ENCODE measurements around the gene AEN.
"Not testable (repeated sequence)": the region's sequence is repeated elsewhere in the genome, so short reads cannot be mapped to it uniquely, and the experiment has no call there.

The AEN gene

DNA sequence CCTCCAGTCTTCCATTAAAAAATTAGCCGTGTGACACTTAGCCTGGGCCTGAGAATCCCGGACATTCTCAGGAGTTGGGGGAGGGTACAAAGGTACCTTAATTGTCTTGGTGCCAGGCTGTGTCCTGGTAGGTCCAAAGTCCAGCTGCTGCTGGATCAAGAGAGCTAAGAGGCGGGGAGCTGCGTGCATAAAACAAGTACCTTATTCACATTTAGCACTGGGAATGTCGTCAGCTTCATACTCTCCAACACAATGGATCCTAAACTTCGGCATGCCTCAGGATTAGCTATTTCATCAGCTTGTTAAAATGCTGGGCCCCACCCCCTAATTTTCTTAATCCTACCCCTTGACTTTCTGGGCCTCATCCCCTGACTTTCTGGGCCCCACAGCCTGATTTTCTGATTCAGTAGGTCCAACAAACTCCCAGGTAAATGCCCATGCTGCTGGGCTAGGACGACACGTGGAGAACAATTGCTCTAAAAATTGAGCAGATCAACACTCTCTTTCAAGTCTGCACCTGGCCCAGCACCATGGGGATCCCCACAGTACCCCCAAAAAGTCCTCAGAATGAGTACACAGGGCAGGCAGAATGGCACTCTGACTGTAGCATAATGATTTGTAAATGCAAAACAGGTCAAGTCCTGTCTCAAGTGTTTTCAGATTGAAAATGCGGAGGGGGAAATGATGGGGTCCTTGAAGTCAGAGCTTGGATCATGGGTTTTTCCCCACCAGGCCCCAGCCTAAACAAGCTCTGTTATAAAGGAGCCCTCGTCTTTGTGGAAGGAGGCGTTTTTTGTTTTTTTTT is 5.6 kb upstream of the AEN start:
- no peak for DNase-seq

DNA sequence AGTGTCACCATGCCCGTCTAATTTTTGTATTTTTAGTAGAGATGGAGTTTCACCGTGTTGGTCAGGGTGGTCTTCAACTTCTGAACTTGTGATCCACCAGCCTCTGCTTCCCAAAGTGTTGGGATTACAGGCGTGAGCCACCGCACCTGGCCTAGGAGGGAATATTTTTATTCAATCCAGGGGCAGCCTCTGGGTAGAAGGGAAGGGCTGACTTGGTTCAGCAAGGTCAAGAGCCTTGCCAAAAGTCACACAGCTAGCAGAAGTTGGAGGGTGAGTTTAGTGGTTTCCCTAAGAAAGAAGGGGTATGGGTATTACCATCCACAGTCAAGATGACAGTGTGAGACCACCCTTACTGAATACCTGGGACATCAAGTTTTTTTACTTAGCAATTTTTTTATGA is 4.9 kb upstream of the AEN start:
- no peak for DNase-seq

DNA sequence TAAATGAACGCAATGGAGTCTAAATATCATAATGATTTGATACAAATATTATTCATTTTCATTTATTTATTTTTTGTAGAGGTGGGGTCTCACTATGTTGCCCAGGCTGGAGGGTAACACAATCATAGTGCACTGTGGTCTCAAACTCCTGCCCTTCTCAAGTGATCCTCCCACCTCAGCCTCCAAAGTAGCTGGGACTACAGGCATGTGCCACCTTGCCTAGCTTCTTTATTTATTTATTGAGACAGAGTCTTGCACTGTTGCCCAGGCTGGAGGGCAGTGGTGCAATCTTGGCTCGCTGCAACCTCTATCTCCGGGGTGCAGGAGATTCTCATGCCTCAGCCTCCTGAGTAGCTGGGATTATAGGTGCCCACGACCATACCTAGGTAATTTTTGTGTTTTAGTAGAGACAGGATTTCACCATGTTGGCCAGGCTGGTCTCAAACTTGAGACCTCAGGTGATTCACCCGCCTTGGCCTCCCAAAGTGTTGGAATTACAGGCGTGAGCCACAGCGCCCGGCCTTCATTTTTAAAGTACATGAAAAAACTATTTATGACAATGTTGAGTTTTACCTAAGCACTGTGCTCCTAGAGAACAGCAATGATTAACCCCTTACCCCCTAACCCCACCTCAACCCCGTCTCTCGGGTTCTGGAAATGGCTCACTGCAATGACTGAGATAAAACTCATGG is 4.0 kb upstream of the AEN start:
- DNase-seq = no peak

DNA sequence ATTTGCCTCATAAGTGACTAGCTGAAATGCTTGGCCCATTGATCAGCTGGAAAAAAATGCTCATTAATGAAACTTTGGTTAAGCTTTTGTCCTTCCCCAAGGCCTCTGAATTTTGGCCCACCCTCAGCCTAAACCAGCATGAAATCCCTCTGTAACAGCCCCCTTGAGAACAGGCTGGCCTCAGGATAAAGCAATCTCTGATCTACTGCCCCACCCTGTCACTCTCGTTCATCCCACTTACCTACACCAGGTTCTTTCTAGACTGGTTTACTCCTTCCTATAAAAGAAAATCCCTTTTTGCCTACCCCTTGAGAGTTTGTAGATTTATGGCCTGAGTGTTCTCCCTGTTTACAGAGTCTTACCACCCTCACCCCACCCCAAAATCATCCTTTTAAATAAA is 3.4 kb upstream of the AEN start:
- DNase-seq = no peak

- no peak for DNase-seq
These were observed 2.5 kb upstream of the AEN start for GRCh38 chr15:88618686-88619085.

DNA sequence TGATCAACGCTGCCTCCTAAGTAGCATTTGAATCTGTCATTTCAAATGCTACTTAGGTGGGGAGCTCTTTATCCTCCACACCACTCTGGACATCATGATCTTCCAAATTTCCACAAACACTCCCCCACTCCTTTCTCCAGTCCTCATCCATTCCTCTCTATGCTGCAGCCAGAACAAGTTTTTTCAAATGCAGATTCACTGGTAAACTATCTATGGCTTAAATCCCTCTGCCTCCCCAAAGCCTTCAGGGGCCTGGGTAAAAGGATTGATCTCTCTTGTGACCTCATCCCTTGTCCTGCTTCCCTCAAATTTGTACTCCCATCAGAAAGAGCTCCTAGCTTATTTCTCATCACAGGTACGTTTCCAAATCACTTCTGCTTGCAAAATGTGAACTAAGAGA is 1.3 kb upstream of the AEN start:
- DNase-seq = no peak

DNA sequence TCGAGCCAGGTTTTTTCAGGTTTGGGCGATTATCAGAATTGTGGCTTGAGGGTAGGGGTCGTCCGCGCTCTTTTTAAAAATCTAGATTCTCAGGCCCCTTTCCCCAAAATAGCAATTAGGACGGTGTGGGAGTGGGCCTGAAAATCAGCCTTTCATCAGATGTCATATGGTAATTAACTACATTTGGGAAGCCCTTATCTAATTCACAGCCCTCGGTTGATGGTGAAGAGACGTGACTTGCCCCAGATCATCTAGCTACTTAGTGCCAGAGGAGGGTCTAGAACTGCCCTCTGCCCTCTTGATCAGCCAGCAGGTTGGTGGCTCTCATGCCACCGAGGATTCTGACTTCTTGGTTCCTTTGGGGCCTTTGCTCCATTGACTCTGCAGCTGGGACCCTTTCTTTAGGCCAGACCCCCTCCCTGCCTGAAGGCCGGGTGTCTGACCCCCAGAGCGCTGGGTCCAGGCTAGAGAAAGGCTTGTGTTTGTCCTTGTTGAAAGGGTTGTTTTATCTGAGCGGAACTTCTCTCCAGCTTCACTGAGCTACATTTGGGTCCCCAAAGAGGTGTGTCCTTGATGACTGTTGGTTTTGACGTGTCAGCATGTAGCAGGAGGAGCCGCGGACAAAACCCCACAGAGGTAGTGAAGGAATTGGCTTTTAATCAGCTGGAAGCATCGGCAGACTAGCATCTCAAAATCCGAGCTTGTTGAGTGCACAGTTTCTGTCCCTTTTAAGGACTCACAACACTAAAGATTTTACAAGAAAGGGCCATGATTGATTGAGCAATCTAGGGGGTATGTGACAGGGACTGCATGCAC is 857 bp downstream of the AEN start:
- no peak for DNase-seq

GRCh38 chr15:88622605-88622975 is 1.4 kb downstream of the AEN start:
- DNase-seq = no peak

DNA sequence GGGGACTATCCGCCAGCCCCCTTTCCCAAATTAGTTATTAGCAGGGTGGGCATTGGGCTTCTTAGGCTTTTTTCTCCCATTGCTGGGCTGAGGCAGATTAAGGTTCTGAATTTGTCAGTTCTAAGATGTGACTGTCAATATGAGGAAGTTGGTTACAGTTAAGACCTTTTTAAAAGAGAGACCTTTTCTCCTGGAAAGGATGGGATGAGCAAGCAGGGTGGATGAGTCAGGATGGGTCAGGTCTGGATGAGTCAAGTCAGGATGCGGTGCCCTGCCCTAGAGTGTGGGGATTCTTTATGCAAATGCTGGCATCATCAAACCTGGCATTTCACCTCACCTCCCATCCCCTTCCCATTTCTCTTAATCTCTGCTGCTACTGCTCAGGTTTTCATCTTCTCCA is 1.9 kb downstream of the AEN start:
- DNase-seq = no peak

- no peak for DNase-seq
These were observed 2.5 kb downstream of the AEN start for GRCh38 chr15:88623632-88624031.

GRCh38 chr15:88624156-88624970 is 3.2 kb downstream of the AEN start:
- DNase-seq = no peak

GRCh38 chr15:88624971-88625490 is 3.9 kb downstream of the AEN start:
- DNase-seq = no peak

DNA sequence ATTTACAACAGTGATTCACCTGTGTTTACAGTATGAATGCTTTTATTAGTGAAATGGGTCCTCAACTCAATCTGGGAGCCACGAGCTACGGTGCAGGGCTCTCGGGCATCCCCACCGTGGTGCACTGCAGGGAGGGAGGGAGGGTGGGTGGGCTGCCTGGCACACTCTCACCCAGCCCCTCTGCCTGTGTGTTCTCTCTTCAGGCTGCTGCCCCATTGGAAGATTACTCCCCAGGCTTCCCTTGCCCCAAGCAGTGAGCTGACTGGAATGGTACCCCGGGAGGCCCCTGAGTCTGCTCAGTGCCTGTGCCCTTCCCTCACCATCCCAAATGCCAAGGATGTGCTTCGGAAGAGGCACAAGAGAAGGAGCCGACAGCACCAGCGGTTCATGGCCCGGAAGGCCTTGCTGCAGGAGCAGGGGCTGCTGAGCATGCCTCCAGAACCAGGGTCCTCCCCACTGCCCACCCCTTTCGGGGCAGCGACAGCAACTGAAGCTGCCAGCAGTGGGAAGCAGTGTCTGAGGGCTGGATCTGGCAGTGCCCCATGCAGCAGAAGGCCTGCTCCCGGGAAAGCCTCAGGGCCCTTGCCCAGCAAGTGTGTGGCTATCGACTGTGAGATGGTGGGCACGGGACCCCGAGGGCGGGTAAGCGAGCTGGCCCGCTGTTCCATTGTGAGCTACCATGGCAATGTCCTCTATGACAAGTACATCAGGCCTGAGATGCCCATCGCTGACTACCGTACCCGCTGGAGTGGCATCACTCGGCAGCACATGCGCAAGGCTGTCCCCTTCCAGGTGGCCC is 5.0 kb downstream of the AEN start:
- no peak for DNase-seq

GRCh38 chr15:88627463-88627862 is 6.3 kb downstream of the AEN start:
- DNase-seq = no peak

- no peak for DNase-seq
These were observed 7.0 kb downstream of the AEN start for GRCh38 chr15:88628018-88628654.

- no peak for DNase-seq
These were observed 7.9 kb downstream of the AEN start for GRCh38 chr15:88629071-88629470.

DNA sequence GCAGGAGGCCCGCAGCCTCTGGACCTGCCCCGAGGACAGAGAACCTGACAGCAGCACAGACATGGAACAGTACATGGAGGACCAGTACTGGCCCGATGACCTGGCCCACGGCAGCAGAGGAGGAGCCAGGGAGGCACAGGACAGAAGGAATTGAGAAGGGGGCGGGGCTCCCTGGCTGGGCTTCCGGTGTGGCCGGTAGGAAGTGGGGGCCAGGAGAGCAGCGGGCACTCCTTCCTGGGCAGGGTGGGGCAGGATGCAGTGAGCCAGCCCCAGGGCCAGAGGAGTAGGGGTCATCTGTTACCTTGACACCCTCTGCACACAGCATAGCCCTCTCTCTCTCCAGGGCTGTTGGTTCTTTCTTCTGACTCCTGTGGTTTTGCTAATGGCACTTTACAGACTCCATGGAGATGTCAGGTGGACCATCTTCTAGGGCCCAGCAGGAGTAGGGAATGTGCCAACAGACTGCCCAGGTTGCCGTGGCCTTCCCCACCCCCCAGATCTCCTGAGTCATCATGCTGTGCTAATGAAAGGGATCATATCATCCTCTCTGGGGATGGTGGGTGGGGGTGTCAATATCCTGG is 9.1 kb downstream of the AEN start:
- no peak for DNase-seq

DNA sequence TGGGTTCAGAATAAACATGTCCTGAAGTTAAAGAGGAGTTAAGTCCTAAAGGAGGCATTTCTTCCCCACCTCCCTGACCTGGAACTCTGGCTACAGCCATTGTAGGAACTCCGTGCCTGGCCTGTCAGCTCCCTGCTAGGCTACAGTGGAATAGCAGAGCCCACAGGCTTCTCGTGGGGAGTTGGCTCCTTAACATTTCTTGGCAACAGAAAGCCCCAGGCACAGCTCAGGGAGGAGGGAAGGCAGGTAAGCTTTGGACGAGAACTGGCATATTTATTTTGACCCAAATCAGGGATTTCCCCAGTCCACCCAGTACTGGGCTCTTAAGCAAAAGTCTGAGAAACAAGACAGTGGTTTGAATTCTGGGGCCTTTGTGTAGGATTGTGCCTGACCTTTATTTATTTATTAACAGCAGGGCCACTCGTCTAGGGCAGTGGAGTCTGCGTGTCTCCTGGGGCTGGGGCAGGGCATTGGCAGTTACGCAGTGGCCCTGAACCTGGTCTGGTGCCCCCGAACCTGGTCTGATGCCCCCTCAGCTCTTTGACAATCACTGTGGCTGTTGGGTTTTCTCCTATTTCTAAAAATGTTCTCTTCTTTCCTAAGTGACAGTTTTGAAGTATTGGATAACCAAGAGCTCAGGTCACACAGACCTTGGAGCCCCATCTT is 9.8 kb downstream of the AEN start:
- no peak for DNase-seq

- DNase-seq = peak; percentile 40
These were observed 10.4 kb downstream of the AEN start for GRCh38 chr15:88631464-88632028.

- DNase-seq = not testable (repeated sequence)
These were observed 11.7 kb downstream of the AEN start for GRCh38 chr15:88632797-88633196.
